GM23338 (cell line): Measurements from ENCODE around the gene ZSCAN4. TPM values are rescaled to one million over a fixed set of nuclear protein-coding genes. Genes with fewer than 3 reads are reported as not detected.

Experiments
- ATAC-seq: fragments of 200-7000 bp; cut with Tn5 transposase; 3 replicates; pipeline ENCODE4 v1.9.1; 2020
- DNase-seq: peaks from one replicate; pipeline ENCODE4 v3.0.0-alpha.2; 2015; ENCODE audit warnings: low spot score
- H2AFZ ChIP-seq: fragments of 200-600 bp; sonication (generic); 2 replicates; pipeline ENCODE4 v1.8.0; 2016; ENCODE audit warnings: antibody characterized with exemption, mild to moderate bottlenecking, moderate library complexity
- H3F3A ChIP-seq: fragments of 200-600 bp; sonication (generic); replicated peaks from 2 replicates; pipeline ENCODE4 v1.8.0; 2017; ENCODE audit warnings: antibody characterized with exemption, mixed run types, low read depth
- H3K27ac ChIP-seq: fragments of 200-600 bp; sonication (generic); 2 replicates; pipeline ENCODE4 v1.6.1; 2016; ENCODE audit warnings: low read depth
- H3K27me3 ChIP-seq: fragments of 200-600 bp; sonication (generic); 2 replicates; pipeline ENCODE4 v1.8.0; 2016; ENCODE audit warnings: mild to moderate bottlenecking, mixed run types, moderate library complexity; ENCODE audit not compliant: insufficient read depth
- H3K36me3 ChIP-seq: fragments of 200-600 bp; sonication (generic); 2 replicates; pipeline ENCODE4 v1.8.0; 2016; ENCODE audit warnings: mild to moderate bottlenecking; ENCODE audit not compliant: insufficient read depth
- H3K4me1 ChIP-seq: fragments of 200-600 bp; sonication (generic); 2 replicates; pipeline ENCODE4 v1.8.0; 2016; ENCODE audit warnings: mild to moderate bottlenecking, moderate library complexity; ENCODE audit not compliant: insufficient read depth
- H3K4me2 ChIP-seq: fragments of 200-600 bp; sonication (generic); 2 replicates; pipeline ENCODE4 v1.7.1; 2017; ENCODE audit warnings: mixed run types
- H3K4me3 ChIP-seq: fragments of 200-600 bp; sonication (generic); 2 replicates; pipeline ENCODE4 v1.6.1; 2016; ENCODE audit warnings: mixed run types
- H3K79me2 ChIP-seq: fragments of 200-600 bp; sonication (generic); replicated peaks from 2 replicates; pipeline ENCODE4 v1.8.0; 2017; ENCODE audit warnings: mild to moderate bottlenecking; ENCODE audit not compliant: insufficient read depth
- H3K9me2 ChIP-seq: fragments of 200-600 bp; sonication (generic); 2 replicates; pipeline ENCODE4 v1.8.0; 2017; ENCODE audit not compliant: insufficient read depth
- H4K20me1 ChIP-seq: fragments of 200-600 bp; sonication (generic); replicated peaks from 2 replicates; pipeline ENCODE4 v1.8.0; 2017; ENCODE audit warnings: mild to moderate bottlenecking; ENCODE audit not compliant: insufficient read depth
- H3K27ac Mint-ChIP-seq: 2 replicates; pipeline ENCODE4 v1.8.0; 2020; ENCODE audit warnings: inconsistent platforms, mild to moderate bottlenecking, moderate library complexity, mixed read lengths
- H3K27me3 Mint-ChIP-seq: 3 replicates; pipeline ENCODE4 v1.8.0; 2022; ENCODE audit warnings: low read depth, mild to moderate bottlenecking, moderate library complexity, mixed read lengths, inconsistent platforms; ENCODE audit not compliant: insufficient read depth, poor library complexity
- H3K36me3 Mint-ChIP-seq: 3 replicates; pipeline ENCODE4 v1.8.0; 2021; ENCODE audit warnings: low read depth, mild to moderate bottlenecking, inconsistent platforms, moderate library complexity, mixed read lengths
- H3K4me1 Mint-ChIP-seq: 3 replicates; pipeline ENCODE4 v1.8.0; 2020; ENCODE audit warnings: mild to moderate bottlenecking, inconsistent platforms, mixed read lengths
- H3K4me3 Mint-ChIP-seq: 3 replicates; pipeline ENCODE4 v1.8.0; 2021; ENCODE audit warnings: moderate library complexity, mild to moderate bottlenecking, inconsistent platforms, mixed read lengths
- H3K9me3 Mint-ChIP-seq: 3 replicates; pipeline ENCODE4 v1.8.0; 2020; ENCODE audit warnings: moderate library complexity, mild to moderate bottlenecking, inconsistent platforms, mixed read lengths
- CTCF ChIP-seq, 2 experiments: fragments of 200-600 bp in 1 of 2; sonication (generic) in 1 of 2; conservative IDR thresholded peaks; 2 replicates each; pipeline versions ENCODE4 v1.5.1 to v1.6.1; 2016 to 2017; ENCODE audit warnings: antibody characterized with exemption in 2 of 2, low read depth in 2 of 2, mild to moderate bottlenecking in 2 of 2, moderate library complexity in 1 of 2
- EZH2phosphoT487 ChIP-seq: fragments of 200-600 bp; sonication (generic); IDR thresholded peaks from one replicate; pipeline ENCODE4 v1.8.1; 2018; ENCODE audit warnings: antibody characterized with exemption; ENCODE audit not compliant: unreplicated experiment
- JUNB ChIP-seq: IDR thresholded peaks from one replicate; pipeline ENCODE4 v1.6.1; 2016; ENCODE audit warnings: antibody characterized with exemption; ENCODE audit not compliant: unreplicated experiment
- POLR2AphosphoS5 ChIP-seq: IDR thresholded peaks from 2 replicates; pipeline ENCODE4 v1.6.1; 2016; ENCODE audit warnings: antibody characterized with exemption, low read depth
- REST ChIP-seq: IDR thresholded peaks from one replicate; pipeline ENCODE4 v1.6.1; 2018; ENCODE audit warnings: antibody characterized with exemption; ENCODE audit not compliant: unreplicated experiment
- STAT1 ChIP-seq: IDR thresholded peaks from one replicate; pipeline ENCODE4 v1.6.1; 2016; ENCODE audit warnings: antibody characterized with exemption; ENCODE audit not compliant: unreplicated experiment
- ZNF331 ChIP-seq: fragments of 250-450 bp; sonication (Bioruptor Pico); IDR thresholded peaks from 2 replicates; pipeline ENCODE4 v1.5.0; 2020; ENCODE audit warnings: low read depth, mild to moderate bottlenecking, moderate library complexity
- polyA plus RNA-seq: library from polyadenylated mRNA; unstranded; fragments of >200 nt; fragmentation: Nextera tagmentation; extraction: Ambion mirVana; gene quantifications from 2 replicates; pipeline ENCODE4 v1.2.1, GENCODE V29; 2016
- total RNA-seq: library from RNA; depleted of rRNA; stranded (reverse); fragments of >200 nt; shearing (Covaris generic); gene quantifications from 2 replicates; pipeline ENCODE4 v1.2.3, GENCODE V29; 2014

The ZSCAN4 gene
- total and polyA plus RNA-seq, 2 experiments from 2014 or later = not detected

DNA sequence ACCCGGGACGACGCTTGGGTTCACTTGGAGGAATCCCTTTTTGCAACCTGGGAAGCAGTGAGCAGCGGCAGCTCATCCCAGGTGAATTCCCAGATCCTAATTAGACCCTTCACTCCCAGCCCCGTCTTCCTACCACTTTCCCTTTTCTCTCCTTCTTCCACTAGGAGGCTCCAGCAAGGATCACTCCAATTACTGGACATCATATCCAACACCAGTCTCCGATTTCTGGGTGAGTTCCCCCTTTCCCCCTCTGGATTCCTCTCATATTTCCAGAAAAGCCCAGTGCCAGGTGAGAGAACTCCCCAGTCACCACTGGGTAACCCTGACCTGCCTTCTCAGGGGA lies 17.1 kb upstream of the ZSCAN4 start:
- H3K4me3 ChIP-seq = 0 out of 2 replicates have a peak overlapping the region, but pooled peaks have one; percentile 14
- H3K27ac ChIP-seq = no peak overlapping the region
- Mint-ChIP-seq H3K9me3 (peaks cover 7% of the 10 kb centered on the region; the same call in 2 of the 3 replicates), H3K36me3 (no peaks in the 10 kb centered on the region; the same call in 2 of the 3 replicates), H3K27ac (peak overlapping the region; percentile 30; the same call in 1 of the 2 replicates), H3K4me3 (peak overlapping the region; percentile 25; the same call in 2 of the 3 replicates), H3K4me1 (peaks cover 6% of the 10 kb centered on the region), H3K27me3 (peaks cover 7% of the 10 kb centered on the region)
- H3K9me2 ChIP-seq = peaks cover 16% of the 10 kb centered on the region
- H3K27me3 ChIP-seq = no peaks in the 10 kb centered on the region
- DNase-seq (peak; percentile 62), ATAC-seq (peak; percentile 88)
- no peak for TF ChIP-seq STAT1
- TF ChIP-seq POLR2AphosphoS5 = no peak
- TF ChIP-seq ZNF331 (CRISPR knock-in tag) = no peak
- TF ChIP-seq CTCF (conservative IDR thresholded peaks at IDR 0.05; ENCODE audit: low read depth in 2 of 2) = peak; percentile 39 to 56
- no peaks in the 10 kb centered on the region for H4K20me1 ChIP-seq
- H3K4me1 ChIP-seq = no peaks in the 10 kb centered on the region; the same call in 1 of the 2 replicates
- H3K79me2 ChIP-seq = no peaks in the 10 kb centered on the region
- H2AFZ ChIP-seq = peak overlapping the region; percentile 95
- H3K36me3 ChIP-seq = no peaks in the 10 kb centered on the region
- H3K4me2 ChIP-seq = peak overlapping the region; percentile 27; the same call in 1 of the 2 replicates
- H3F3A ChIP-seq = no peaks in the 10 kb centered on the region

DNA sequence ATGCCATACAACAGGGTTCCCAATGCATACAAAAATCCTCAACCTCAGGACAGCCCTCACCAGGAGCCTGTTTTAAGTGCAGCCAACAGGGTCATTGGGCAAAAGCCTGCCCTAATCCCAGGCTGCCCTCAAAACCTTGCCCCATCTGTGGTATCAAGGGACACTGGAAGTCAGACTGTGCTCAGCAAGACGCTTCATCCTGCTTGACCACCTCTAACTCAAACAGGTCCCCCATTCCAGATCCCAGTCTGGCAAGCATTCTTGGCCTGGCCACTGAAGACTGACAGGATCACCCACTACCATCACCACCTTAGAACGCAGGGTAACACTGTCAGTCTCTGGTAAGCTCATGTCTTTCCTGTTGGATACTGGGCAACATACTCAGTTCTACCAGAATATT lies 15.0 kb upstream of the ZSCAN4 start:
- H3K27me3 Mint-ChIP-seq = peaks cover 7% of the 10 kb centered on the region
- DNase-seq (no peak), ATAC-seq (no peak)
- H3F3A ChIP-seq = no peaks in the 10 kb centered on the region
- H3K4me2 ChIP-seq = no peak overlapping the region
- no peaks in the 10 kb centered on the region for H3K79me2 ChIP-seq
- no peak overlapping the region for H3K27ac ChIP-seq
- H3K9me2 ChIP-seq = peaks cover 16% of the 10 kb centered on the region
- no peaks in the 10 kb centered on the region for H4K20me1 ChIP-seq
- no peak overlapping the region for H2AFZ ChIP-seq
- no peak overlapping the region for H3K4me3 Mint-ChIP-seq
- TF ChIP-seq EZH2phosphoT487 (no peak), JUNB (no peak), ZNF331 (CRISPR knock-in tag) (peak; percentile 68)
- H3K27ac Mint-ChIP-seq = no peak overlapping the region
- H3K36me3 ChIP-seq = no peaks in the 10 kb centered on the region
- no peaks in the 10 kb centered on the region; the same call in 2 of the 3 replicates for H3K36me3 Mint-ChIP-seq
- H3K4me3 ChIP-seq = no peak overlapping the region
- peaks cover 7% of the 10 kb centered on the region; the same call in 2 of the 3 replicates for H3K9me3 Mint-ChIP-seq
- no peaks in the 10 kb centered on the region for H3K27me3 ChIP-seq
- peaks cover 6% of the 10 kb centered on the region for H3K4me1 Mint-ChIP-seq
- no peaks in the 10 kb centered on the region; the same call in 1 of the 2 replicates for H3K4me1 ChIP-seq

DNA sequence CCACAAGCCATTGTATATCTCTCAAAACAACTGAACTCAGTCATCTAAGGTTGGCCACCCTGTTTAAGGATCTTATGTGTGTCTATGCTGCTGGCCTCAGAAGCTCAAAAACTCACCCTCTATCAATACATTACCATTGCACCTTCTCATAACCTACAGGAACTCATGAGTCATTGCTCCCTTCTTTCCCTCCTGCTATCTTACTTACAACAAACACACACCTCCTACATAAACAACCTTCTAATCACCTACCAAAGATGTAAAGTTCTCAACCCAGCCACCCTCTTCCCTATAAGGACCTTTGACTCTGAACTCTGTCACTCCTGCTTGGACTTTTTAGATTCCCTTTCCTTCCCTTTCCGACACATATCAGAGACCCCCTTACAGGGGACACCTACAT lies 13.3 kb upstream of the ZSCAN4 start:
- H2AFZ ChIP-seq = no peak overlapping the region
- H3K36me3 Mint-ChIP-seq = no peaks in the 10 kb centered on the region; the same call in 2 of the 3 replicates
- H3K79me2 ChIP-seq = no peaks in the 10 kb centered on the region
- peaks cover 7% of the 10 kb centered on the region for H3K27me3 Mint-ChIP-seq
- H4K20me1 ChIP-seq = no peaks in the 10 kb centered on the region
- peaks cover 7% of the 10 kb centered on the region; the same call in 2 of the 3 replicates for H3K9me3 Mint-ChIP-seq
- H3K4me3 Mint-ChIP-seq = no peak overlapping the region
- H3K4me1 Mint-ChIP-seq = peaks cover 6% of the 10 kb centered on the region
- H3F3A ChIP-seq = no peaks in the 10 kb centered on the region
- no peak for DNase-seq
- peaks cover 14% of the 10 kb centered on the region for H3K27me3 ChIP-seq
- H3K4me1 ChIP-seq = no peaks in the 10 kb centered on the region; the same call in 1 of the 2 replicates
- H3K27ac Mint-ChIP-seq = no peak overlapping the region
- no peak for TF ChIP-seq REST
- H3K4me3 ChIP-seq = no peak overlapping the region
- ATAC-seq = no peak
- peaks cover 11% of the 10 kb centered on the region for H3K9me2 ChIP-seq
- H3K36me3 ChIP-seq = no peaks in the 10 kb centered on the region
- no peak overlapping the region for H3K4me2 ChIP-seq
- H3K27ac ChIP-seq = no peak overlapping the region
